Fibroblast of mammary gland (primary cell): Measurements from ENCODE around the gene AFTPH.
A peak's percentile ranks its signal among the peaks of the same experiment; 100 is the strongest.

Experiments used
- DNase-seq: peaks from one replicate; pipeline ENCODE4 v3.0.0-alpha.2; 2010; ENCODE audit warnings: low read depth
- H3K4me3 ChIP-seq: 2 replicates; pipeline ENCODE4 v1.5.1; 2011; ENCODE audit warnings: low read depth, mild to moderate bottlenecking, low read length, moderate library complexity; ENCODE audit not compliant: control insufficient read depth
- CTCF ChIP-seq: conservative IDR thresholded peaks from 2 replicates; pipeline ENCODE4 v1.5.1; 2011; ENCODE audit warnings: low read depth, low read length, inconsistent platforms; ENCODE audit not compliant: control insufficient read depth, insufficient read depth

AFTPH gene

GRCh38 chr2:64634345-64635267 lies 110.5 kb downstream of the AFTPH start:
- H3K4me3 ChIP-seq = no peak overlapping the region
- no peak for TF ChIP-seq CTCF
- DNase-seq = peak; percentile 96

GRCh38 chr2:64635976-64636911 lies 112.1 kb downstream of the AFTPH start:
- no peak for TF ChIP-seq CTCF
- H3K4me3 ChIP-seq = no peak overlapping the region

GRCh38 chr2:64637000-64637635 lies 113.0 kb downstream of the AFTPH start:
- TF ChIP-seq CTCF = no peak
- DNase-seq = no peak
- H3K4me3 ChIP-seq = no peak overlapping the region

More at GRCh38 chr2:64635976-64636911, 112.1 kb downstream of the AFTPH start:
- no peak for DNase-seq

- DNase-seq = no peak
Observed at GRCh38 chr2:64637931-64638330, 113.8 kb downstream of the AFTPH start.

GRCh38 chr2:64638502-64639120 lies 114.5 kb downstream of the AFTPH start:
- no peak overlapping the region for H3K4me3 ChIP-seq
- no peak for TF ChIP-seq CTCF
- no peak for DNase-seq

More at GRCh38 chr2:64637931-64638330, 113.8 kb downstream of the AFTPH start:
- no peak overlapping the region for H3K4me3 ChIP-seq
- no peak for TF ChIP-seq CTCF

- no peak for TF ChIP-seq CTCF
- no peak overlapping the region for H3K4me3 ChIP-seq
- DNase-seq = no peak
Observed at GRCh38 chr2:64639691-64640090, 115.6 kb downstream of the AFTPH start.
